Tibial nerve (tissue), 4 donors: Measurements from ENCODE around the gene TRAPPC2L. TPM values are rescaled to one million over a fixed set of nuclear protein-coding genes. Genes with fewer than 3 reads are reported as not detected.

Experiments used
- DNase-seq, 2 donors: peaks; one replicate each; pipeline ENCODE4 v3.0.0-alpha.2; 2019; ENCODE audit warnings: low spot score in 2 of 2
- H3K27ac ChIP-seq, 4 donors: fragments of 200-600 bp; sonication (generic) in 3 of 4; one replicate each; pipeline ENCODE4 v1.5.1; 2017 to 2019; ENCODE audit warnings: mild to moderate bottlenecking in 1 of 4
- H3K27me3 ChIP-seq, 2 donors: fragments of 200-600 bp; sonication (generic) in 1 of 2; one replicate each; pipeline versions ENCODE4 v1.5.1 to v1.6.0; 2017 to 2019
- H3K36me3 ChIP-seq, 3 donors: fragments of 200-600 bp; sonication (generic); one replicate each; pipeline ENCODE4 v1.5.1; 2018 to 2019
- H3K4me1 ChIP-seq, 4 donors: fragments of 200-600 bp; sonication (generic) in 3 of 4; one replicate each; pipeline ENCODE4 v1.5.1; 2017 to 2019
- H3K4me3 ChIP-seq, 4 donors: fragments of 200-600 bp; sonication (generic) in 3 of 4; one replicate each; pipeline ENCODE4 v1.5.1; 2017 to 2019; ENCODE audit warnings: mild to moderate bottlenecking in 1 of 4, moderate library complexity in 1 of 4
- H3K9me3 ChIP-seq, 4 donors: fragments of 200-600 bp; sonication (generic) in 3 of 4; one replicate each; pipeline ENCODE4 v1.5.1; 2017 to 2019
- EP300 ChIP-seq, 2 donors: sonication (generic); formaldehyde crosslinking; IDR thresholded peaks; one replicate each; pipeline ENCODE4 v1.6.1; 2017; ENCODE audit warnings: antibody characterized with exemption in 2 of 2, mild to moderate bottlenecking in 1 of 2
- POLR2A ChIP-seq, 2 donors: fragments of 450-650 bp; IDR thresholded peaks; one replicate each; pipeline ENCODE4 v1.6.1; 2017; ENCODE audit warnings: antibody characterized with exemption in 2 of 2, mild to moderate bottlenecking in 2 of 2, moderate library complexity in 2 of 2
- WGBS, 2 donors: methylation state at CpG; one replicate each; pipeline ENCODE4 v1.1.5; 2018; 5-methylcytosine and 5-hydroxymethylcytosine counted together
- total RNA-seq, 4 donors: library from RNA; depleted of rRNA; stranded (reverse); fragments of >200 nt; gene quantifications; one replicate each; pipeline ENCODE4 v1.1.0, GENCODE V29; 2016
- TF ChIP-seq, protein P1 (sequence below), 5 experiments: fragments of 200-600 bp in 3 of 5; fragments of 450-650 bp in 2 of 5; sonication (generic) in 3 of 5; IDR thresholded peaks; one replicate each; pipeline ENCODE4 v1.5.1; 2016 to 2019; ENCODE audit warnings: antibody characterized with exemption in 5 of 5, mild to moderate bottlenecking in 3 of 5, moderate library complexity in 2 of 5

Gene TRAPPC2L
- total RNA-seq, 4 donors from 2014 or later, result 18.0 to 36.6 (median 22.9) TPM

DNA sequence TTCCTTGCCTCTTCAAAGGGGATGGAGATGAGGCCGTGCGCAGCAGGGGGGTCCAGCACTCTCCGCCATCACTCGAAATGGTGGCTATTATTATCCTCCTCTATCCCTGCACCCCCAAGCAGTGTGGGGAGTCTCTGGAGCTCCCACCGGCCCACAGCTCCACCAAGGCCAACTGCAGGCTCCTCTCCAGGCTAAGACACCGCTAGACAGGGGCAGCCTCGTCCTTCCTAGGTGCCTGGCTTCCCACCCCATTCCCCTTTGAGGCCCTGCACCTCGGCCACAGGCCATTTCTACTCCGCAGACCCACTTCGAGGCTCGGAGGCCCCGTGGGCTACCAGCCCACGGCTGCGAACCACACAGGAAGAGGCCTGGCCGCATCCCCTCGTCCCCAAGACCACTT lies 49.1 kb downstream of the TRAPPC2L start:
- H3K27me3 ChIP-seq, result peaks cover 0 to 10% of the 10 kb centered on the region in 2 donors
- no peak for DNase-seq
- H3K4me3 ChIP-seq, result no peak overlapping the region
- H3K27ac ChIP-seq, result no peak overlapping the region
- peaks cover 0 to 10% (median 2%) of the 10 kb centered on the region in 4 donors for H3K4me1 ChIP-seq
- TF ChIP-seq POLR2A (IDR thresholded peaks at IDR 0.05), result no peak
- TF ChIP-seq, protein P1, sequence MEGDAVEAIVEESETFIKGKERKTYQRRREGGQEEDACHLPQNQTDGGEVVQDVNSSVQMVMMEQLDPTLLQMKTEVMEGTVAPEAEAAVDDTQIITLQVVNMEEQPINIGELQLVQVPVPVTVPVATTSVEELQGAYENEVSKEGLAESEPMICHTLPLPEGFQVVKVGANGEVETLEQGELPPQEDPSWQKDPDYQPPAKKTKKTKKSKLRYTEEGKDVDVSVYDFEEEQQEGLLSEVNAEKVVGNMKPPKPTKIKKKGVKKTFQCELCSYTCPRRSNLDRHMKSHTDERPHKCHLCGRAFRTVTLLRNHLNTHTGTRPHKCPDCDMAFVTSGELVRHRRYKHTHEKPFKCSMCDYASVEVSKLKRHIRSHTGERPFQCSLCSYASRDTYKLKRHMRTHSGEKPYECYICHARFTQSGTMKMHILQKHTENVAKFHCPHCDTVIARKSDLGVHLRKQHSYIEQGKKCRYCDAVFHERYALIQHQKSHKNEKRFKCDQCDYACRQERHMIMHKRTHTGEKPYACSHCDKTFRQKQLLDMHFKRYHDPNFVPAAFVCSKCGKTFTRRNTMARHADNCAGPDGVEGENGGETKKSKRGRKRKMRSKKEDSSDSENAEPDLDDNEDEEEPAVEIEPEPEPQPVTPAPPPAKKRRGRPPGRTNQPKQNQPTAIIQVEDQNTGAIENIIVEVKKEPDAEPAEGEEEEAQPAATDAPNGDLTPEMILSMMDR (IDR thresholded peaks at IDR 0.05), result no peak
- no peak for TF ChIP-seq EP300 (IDR thresholded peaks at IDR 0.05)
- no peaks in the 10 kb centered on the region for H3K9me3 ChIP-seq
- WGBS, 2 donors, result 72 to 75% methylated on average over 13 to 16 of the region's 16 CpGs
- H3K36me3 ChIP-seq, result no peaks in the 10 kb centered on the region

DNA sequence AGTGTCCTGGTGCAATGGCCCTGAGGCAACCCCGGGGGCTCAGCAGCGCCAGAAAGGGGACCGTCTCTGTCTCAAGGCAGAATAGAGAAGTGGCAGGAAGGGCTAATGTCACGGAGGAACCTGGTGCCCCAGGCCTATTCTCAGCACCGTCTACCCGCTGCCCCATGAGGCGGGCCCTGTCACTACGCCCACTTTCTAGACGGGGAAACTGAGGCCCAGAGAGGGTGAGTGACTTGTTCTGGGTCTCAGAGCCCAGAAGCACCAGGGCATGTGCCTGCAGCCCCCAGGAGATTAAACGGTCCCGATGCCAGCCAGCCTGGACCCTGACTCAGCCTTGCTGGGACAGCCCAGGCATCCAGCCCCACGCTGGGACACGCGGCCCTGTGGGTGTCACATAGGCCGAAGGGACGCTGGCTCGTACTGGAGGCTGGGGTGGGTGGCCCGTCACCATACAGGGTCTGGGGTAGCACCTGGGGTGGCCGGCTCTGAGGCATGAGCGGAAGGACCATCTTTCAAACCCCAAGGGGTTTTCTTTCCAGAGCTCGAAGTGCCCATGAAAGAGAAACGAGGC lies 49.7 kb downstream of the TRAPPC2L start:
- peaks cover 0 to 16% of the 10 kb centered on the region in 2 donors for H3K27me3 ChIP-seq
- peaks cover 0 to 15% (median 3%) of the 10 kb centered on the region in 4 donors for H3K4me1 ChIP-seq
- H3K27ac ChIP-seq, result no peak overlapping the region
- no peaks in the 10 kb centered on the region for H3K9me3 ChIP-seq
- DNase-seq, result no peak
- TF ChIP-seq EP300 (IDR thresholded peaks at IDR 0.05) (no peak), POLR2A (IDR thresholded peaks at IDR 0.05) (no peak)
- TF ChIP-seq, protein P1 (IDR thresholded peaks at IDR 0.05), result no peak
- H3K36me3 ChIP-seq, result no peaks in the 10 kb centered on the region
- 82 to 87% methylated on average over 17 to 22 of the region's 22 CpGs for WGBS, 2 donors
- no peak overlapping the region for H3K4me3 ChIP-seq

DNA sequence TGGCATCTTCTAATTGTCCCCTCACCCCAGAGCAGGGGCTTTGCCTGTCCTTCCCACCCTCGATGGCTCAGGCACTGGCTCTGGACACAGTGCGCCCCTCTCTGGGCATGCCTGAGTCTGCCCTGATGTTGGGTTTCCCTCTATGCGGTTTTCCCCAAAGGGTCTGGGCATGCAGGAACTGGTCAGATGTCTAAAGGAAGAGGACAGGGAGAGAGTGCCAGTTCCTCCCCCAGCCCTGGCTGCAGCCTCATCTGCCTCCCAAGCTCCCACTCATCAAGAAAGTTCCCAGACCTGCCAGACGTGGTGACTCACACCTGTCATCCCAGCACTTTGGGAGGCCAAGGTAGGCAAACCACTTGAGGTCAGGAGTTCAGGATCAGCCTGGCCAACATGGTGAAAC lies 50.8 kb downstream of the TRAPPC2L start:
- TF ChIP-seq EP300 (IDR thresholded peaks at IDR 0.05) (no peak), POLR2A (IDR thresholded peaks at IDR 0.05) (no peak)
- TF ChIP-seq, protein P1 (IDR thresholded peaks at IDR 0.05), result no peak
- H3K9me3 ChIP-seq, result no peaks in the 10 kb centered on the region
- WGBS, 2 donors, result 71 to 81% methylated on average over 4 of the region's 4 CpGs
- peaks cover 0 to 27% of the 10 kb centered on the region in 2 donors for H3K27me3 ChIP-seq
- H3K27ac ChIP-seq, result no peak overlapping the region
- peaks cover 0 to 15% (median 3%) of the 10 kb centered on the region in 4 donors for H3K4me1 ChIP-seq
- H3K4me3 ChIP-seq, result no peak overlapping the region
- no peaks in the 10 kb centered on the region for H3K36me3 ChIP-seq
- no peak for DNase-seq

DNA sequence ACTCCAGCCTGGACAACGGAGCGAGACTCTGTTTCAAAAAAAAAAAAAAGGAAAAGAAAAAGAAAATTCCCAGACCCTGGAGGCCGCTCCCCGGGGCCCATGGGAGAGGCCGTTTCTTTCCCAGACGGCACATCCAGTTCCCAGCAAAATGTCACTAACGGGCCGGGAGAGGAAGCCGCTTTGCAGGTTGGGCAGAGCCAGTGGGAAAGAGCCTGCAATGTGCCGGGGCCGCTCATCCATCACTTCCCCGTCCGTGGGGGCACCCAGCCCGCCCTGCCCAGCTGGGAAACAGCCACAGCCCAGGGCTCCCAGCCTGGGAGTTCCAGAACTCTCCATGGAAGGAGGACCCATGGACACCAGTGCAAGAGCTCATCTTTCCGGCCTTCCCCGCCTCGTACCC lies 51.4 kb downstream of the TRAPPC2L start:
- no peak for DNase-seq
- no peak overlapping the region for H3K27ac ChIP-seq
- H3K4me1 ChIP-seq, result peaks cover 0 to 15% (median 3%) of the 10 kb centered on the region in 4 donors
- H3K4me3 ChIP-seq, result no peak overlapping the region
- H3K36me3 ChIP-seq, result no peaks in the 10 kb centered on the region
- H3K27me3 ChIP-seq, result peaks cover 0 to 32% of the 10 kb centered on the region in 2 donors
- WGBS, 2 donors, result 82 to 83% methylated on average over 17 of the region's 17 CpGs
- H3K9me3 ChIP-seq, result no peaks in the 10 kb centered on the region
- TF ChIP-seq POLR2A (IDR thresholded peaks at IDR 0.05) (no peak), EP300 (IDR thresholded peaks at IDR 0.05) (no peak)
- TF ChIP-seq, protein P1 (IDR thresholded peaks at IDR 0.05), result no peak

DNA sequence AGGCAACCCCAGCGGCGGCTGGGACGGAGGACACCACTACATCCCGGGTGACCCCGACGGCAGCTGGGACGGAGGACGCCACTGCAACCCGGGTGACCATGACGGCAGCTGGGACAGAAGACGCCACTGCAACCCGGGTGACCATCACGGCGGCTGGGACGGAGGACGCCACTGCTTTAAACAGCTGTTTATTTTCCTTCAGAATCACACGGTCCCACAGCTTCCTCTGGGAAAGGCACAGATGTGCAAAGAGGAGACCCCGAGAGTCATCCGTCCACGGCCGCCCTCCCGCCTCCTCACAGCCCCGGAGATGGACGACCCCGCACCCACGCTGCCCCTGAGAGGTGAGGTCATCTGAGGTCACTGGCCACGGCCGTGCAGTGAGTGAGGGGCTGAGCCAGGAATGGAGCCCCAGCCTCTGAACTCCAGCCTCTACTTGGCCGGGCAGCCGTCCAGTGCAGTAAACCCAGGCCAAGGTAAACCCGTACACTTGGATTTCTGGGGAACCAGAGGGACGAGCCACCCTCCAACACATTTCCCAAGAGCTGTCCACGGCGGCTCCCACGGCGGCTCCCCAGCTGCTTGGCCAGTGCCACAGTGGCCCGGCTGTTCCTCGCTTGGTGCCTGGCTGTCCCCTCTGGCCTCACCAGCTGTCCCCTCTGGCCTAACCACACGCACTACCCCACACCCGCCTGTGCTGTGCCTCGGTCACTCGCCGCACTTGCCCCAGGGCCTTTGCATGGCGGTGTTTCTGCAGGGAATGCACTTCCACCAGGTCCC lies 52.7 kb downstream of the TRAPPC2L start:
- H3K9me3 ChIP-seq, result no peaks in the 10 kb centered on the region
- peaks cover 0 to 19% (median 3%) of the 10 kb centered on the region in 4 donors for H3K4me1 ChIP-seq
- H3K27me3 ChIP-seq, result peaks cover 0 to 32% of the 10 kb centered on the region in 2 donors
- no peaks in the 10 kb centered on the region for H3K36me3 ChIP-seq
- WGBS, 2 donors, result 62 to 76% methylated on average over 40 to 41 of the region's 44 CpGs
- TF ChIP-seq, protein P1 (IDR thresholded peaks at IDR 0.05), result no peak
- no peak for TF ChIP-seq EP300 (IDR thresholded peaks at IDR 0.05)
- TF ChIP-seq POLR2A (IDR thresholded peaks at IDR 0.05), result no peak
- no peak overlapping the region for H3K27ac ChIP-seq
- DNase-seq, result no peak
- no peak overlapping the region for H3K4me3 ChIP-seq
